HG03108 (cell line): ENCODE measurements around the gene FUBP3.

Experiments used
- ATAC-seq: cut with Tn5 transposase; IDR thresholded peaks from one replicate; pipeline ENCODE4 v1.9.1; 2021; ENCODE audit warnings: moderate library complexity; ENCODE audit not compliant: unreplicated experiment

Gene FUBP3

GRCh38 chr9:130606887-130607600 lies 27.7 kb downstream of the FUBP3 start:
- ATAC-seq = no peak

- ATAC-seq = no peak
Observed at GRCh38 chr9:130607640-130608420, 28.5 kb downstream of the FUBP3 start.

GRCh38 chr9:130608554-130609134 lies 29.3 kb downstream of the FUBP3 start:
- no peak for ATAC-seq

DNA sequence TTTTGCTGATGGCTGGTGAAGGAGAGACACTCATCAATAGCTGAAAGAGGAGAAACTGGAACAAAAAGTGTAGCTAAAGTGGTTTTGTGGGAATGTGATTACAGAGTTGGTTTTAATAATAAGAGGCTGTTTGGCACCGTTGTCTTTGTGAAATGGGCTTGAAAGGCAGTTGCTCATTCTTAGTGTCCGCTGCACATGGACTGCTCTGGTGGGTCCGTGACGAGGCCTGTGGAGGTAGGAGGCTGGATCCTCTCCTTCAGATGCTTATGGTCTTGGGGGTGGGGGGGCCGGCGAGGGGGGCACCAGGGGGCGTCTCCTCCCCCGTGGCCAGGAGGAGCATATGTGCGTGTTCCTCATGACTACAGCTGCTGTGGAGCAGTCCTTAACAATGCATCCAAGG lies 29.8 kb downstream of the FUBP3 start:
- no peak for ATAC-seq

- no peak for ATAC-seq
Observed at GRCh38 chr9:130610862-130611707, 31.7 kb downstream of the FUBP3 start.

- no peak for ATAC-seq
Observed at GRCh38 chr9:130616451-130616850, 37.1 kb downstream of the FUBP3 start.

- ATAC-seq = no peak
Observed at GRCh38 chr9:130623466-130623865, 44.1 kb downstream of the FUBP3 start.

GRCh38 chr9:130624154-130624553 lies 44.8 kb downstream of the FUBP3 start:
- ATAC-seq = no peak

DNA sequence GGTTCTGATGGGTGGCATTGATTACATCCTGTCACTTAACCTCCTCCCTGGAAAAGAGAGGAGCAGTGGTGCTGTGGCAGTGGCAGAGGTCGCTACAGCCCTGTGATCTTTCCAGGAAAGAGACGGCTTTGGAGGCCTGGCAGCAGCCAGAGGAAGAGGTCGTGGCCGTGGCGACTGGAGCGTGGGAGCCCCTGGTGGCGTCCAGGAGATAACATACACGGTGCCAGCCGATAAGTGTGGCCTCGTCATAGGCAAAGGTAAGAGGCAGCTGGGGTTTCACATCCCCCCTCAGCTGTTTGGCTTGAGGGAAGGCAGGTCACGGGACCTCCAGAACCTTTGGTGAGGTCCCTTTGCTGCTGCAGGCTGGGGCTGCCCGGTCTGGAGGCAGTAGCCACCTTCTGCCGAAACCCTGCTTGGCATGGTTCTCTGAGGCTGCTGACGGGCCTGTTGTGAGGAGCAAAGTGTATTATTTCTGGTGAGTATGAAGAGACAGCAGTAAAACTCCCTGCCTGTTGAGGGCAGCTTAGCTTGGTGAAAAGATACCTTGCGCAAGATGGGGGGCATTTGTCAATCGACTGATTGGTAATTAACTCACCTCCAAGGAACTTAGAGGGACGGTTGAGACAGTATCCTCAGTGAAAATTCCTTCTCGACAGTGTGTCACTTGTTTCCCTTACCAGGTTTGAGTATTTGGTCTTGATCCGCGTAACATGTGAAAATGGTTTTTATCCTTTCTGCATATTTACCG lies 47.0 kb downstream of the FUBP3 start:
- ATAC-seq = no peak

DNA sequence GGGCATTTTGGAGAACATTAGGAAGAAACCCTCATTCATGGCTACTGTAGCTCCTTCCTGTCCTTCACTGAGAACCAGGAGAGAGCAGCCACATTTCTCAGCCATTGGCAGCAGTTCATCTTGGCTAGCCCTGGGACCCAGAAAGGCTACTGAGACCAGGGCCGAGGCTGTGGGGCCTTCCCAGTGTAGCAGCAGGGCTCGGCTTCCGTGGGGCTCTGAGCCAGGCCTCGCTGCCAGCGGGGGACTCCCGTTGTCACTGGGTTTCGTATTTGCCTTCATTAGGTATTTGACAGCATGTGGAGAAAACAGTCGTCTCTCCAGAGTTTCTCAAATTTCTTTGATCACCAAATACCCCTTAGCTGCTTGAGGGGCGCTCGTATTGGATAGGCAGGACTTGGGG lies 47.7 kb downstream of the FUBP3 start:
- ATAC-seq = no peak

GRCh38 chr9:130627896-130628792 lies 48.8 kb downstream of the FUBP3 start:
- ATAC-seq = no peak

- no peak for ATAC-seq
Observed at GRCh38 chr9:130629443-130630070, 50.2 kb downstream of the FUBP3 start.

GRCh38 chr9:130630071-130630450 lies 50.7 kb downstream of the FUBP3 start:
- ATAC-seq = no peak

GRCh38 chr9:130630506-130631330 lies 51.3 kb downstream of the FUBP3 start:
- no peak for ATAC-seq

GRCh38 chr9:130631331-130632080 lies 52.1 kb downstream of the FUBP3 start:
- no peak for ATAC-seq

DNA sequence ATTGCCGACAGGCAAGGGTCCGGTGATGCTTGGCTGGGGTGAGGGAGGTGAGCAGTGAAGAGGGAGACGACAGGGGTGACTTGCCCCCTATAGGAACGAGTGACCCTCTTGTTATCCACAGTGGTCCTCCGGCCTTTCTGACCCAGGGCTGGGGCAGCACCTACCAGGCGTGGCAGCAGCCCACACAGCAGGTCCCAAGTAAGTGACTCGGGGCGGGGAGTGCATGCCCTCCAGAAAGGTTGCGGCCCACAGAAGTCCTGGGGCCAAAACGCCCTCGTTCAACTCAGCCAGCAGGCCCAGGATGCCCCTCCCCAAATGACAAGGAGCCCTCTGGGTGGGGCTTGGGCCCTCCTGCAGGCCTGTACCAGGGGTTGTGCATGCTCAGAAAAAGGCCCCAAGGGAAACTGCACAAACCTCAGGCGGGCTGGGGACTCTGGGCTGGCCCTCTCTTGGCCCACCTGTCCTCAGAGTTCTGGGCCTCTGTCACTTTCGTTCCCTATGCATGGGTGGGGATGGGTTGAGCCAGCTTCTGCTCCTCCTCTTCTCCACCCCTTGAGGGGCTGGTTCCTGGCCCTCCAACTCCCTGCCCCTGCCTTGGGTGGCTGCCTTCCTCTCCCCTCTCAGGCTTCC lies 52.8 kb downstream of the FUBP3 start:
- no peak for ATAC-seq

DNA sequence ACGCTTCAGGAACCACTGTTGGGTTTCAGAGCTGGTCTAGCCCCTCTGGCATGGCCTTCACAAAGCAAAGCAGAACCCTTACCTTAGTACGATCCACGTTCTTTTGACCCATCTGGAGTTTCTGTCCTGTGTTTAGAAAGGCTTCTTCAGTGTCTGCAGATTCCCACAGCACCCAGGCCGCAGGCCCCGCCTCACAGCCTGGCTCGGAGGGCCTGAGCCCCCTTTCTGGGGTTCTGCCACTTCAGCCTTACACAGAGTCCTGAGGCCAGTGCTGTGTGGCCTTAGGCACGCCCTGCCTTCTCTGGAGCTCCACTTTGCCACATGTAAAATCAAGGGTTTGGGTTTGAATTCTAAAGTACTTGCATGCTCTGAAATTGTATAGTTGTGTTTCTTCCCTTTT lies 53.5 kb downstream of the FUBP3 start:
- ATAC-seq = no peak
